Measurements from ENCODE around the gene DHX34. TPM values are rescaled to one million over a fixed set of nuclear protein-coding genes. Genes with fewer than 3 reads are reported as not detected.

DHX34 gene
- total and polyA plus RNA-seq, 2 experiments from 2014 or later: 10.7 to 17.6 TPM

DNA sequence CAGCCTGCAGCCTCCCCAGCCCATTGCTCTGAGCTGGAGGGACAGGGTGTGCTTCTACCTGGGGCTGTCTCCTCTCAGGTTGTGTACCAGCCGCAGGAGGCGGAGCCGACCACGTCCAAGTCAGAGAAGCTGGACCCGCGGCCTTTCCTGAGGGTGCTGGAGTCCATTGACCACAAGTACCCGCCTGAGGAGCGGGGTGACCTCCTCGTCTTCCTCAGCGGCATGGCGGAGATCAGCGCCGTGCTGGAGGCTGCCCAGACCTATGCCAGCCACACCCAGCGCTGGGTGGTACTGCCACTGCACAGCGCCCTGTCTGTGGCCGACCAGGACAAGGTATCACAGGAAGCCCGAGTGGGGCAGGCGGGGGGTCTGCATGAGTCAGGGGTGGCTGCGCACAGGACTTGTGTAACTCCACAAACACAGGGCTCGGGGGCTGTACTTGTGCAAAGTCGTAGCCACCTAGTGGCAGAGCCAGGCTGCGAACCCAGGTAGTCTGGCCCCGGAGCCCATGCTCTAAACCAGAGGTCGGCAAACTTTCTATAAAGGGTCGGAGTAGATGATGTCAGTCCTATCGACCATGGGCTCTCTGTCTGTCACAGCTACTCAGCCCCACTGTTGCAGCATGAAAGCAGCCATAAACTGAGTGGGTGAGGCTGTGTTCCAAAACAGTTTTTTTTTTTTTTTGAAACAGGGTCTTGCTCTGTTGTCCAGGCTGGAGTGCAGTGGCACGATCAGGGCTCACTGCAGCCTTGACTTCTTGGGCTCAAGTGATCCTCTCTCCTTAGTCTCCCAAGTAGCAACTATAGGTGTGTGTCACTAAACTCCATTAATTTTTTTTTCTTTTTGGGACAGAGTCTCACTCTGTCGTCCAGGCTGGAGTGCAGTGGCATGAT is 8.9 kb downstream of the DHX34 start:
- WGBS (ENCODE audit: low lambda C conversion rate, missing lambda C conversion rate): 97% methylated on average over 28 of the region's 28 CpGs
- TF ChIP-seq EZH2phosphoT487 (IDR thresholded peaks at IDR 0.05; ENCODE audit: low read depth, severe bottlenecking, unreplicated experiment) (no peak), CTCF (IDR thresholded peaks at IDR 0.05; ENCODE audit: poor library complexity) (no peak), EZH2 (IDR thresholded peaks at IDR 0.05; ENCODE audit: borderline replicate concordance) (no peak)
- H3K36me3 ChIP-seq (replicated peaks; ENCODE audit: insufficient read depth, low read depth): no peaks in the 10 kb centered on the region

DNA sequence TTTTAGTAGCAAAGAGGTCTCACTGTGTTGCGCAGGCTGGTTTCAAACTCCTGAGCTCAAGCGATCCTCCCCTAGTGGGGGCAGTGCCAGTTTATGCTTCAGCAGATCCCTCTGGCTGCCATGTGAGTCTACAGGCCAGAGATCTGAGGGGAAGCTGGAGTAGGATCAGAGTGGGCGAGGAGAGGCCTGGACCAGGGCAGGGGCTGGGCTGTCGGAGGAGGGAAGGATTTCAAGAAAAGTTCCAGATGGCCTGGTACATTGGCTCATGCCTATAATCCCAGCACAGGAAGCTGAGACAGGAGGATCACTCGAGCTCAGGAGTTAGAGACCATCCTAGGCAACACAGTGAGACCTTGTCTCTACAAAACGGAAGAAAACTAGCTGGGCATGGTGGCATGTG is 9.8 kb downstream of the DHX34 start:
- Histone ChIP-seq H3K4me3 (no peak overlapping the region), H3K4me1 (ENCODE audit: insufficient read depth) (no peaks in the 10 kb centered on the region), H3K27ac (no peak overlapping the region), H3K9me2 (replicated peaks; ENCODE audit: insufficient read depth) (no peaks in the 10 kb centered on the region), H3K79me2 (peaks cover 3% of the 10 kb centered on the region), H3K4me2 (no peak overlapping the region), H3K9me3 (ENCODE audit: low read depth) (no peaks in the 10 kb centered on the region), H3K27me3 (no peaks in the 10 kb centered on the region), H2AFZ (no peak overlapping the region), H3K36me3 (replicated peaks; ENCODE audit: insufficient read depth, low read depth) (no peaks in the 10 kb centered on the region), H4K20me1 (ENCODE audit: insufficient read depth, poor library complexity, severe bottlenecking) (no peaks in the 10 kb centered on the region)
- 86% methylated on average over 6 of the region's 6 CpGs for WGBS (ENCODE audit: low lambda C conversion rate, missing lambda C conversion rate)
- TF ChIP-seq EZH2 (IDR thresholded peaks at IDR 0.05; ENCODE audit: borderline replicate concordance): no peak
- TF ChIP-seq EZH2phosphoT487 (IDR thresholded peaks at IDR 0.05; ENCODE audit: low read depth, severe bottlenecking, unreplicated experiment): no peak
- TF ChIP-seq CTCF (IDR thresholded peaks at IDR 0.05; ENCODE audit: poor library complexity): no peak
- DNase-seq (ENCODE audit: low spot score): no peak

More for the DNA sequence above, 8.9 kb downstream of the DHX34 start:
- H3K27ac ChIP-seq: no peak overlapping the region
- no peaks in the 10 kb centered on the region for H3K27me3 ChIP-seq
- H3K9me2 ChIP-seq (replicated peaks; ENCODE audit: insufficient read depth): no peaks in the 10 kb centered on the region
- DNase-seq (ENCODE audit: low spot score): no peak
- no peaks in the 10 kb centered on the region for H3K4me1 ChIP-seq (ENCODE audit: insufficient read depth)
- peaks cover 7% of the 10 kb centered on the region for H3K79me2 ChIP-seq
- no peak overlapping the region for H3K4me2 ChIP-seq
- H2AFZ ChIP-seq: no peak overlapping the region
- no peaks in the 10 kb centered on the region for H4K20me1 ChIP-seq (ENCODE audit: insufficient read depth, poor library complexity, severe bottlenecking)
- H3K9me3 ChIP-seq (ENCODE audit: low read depth): no peaks in the 10 kb centered on the region
- no peak overlapping the region for H3K4me3 ChIP-seq

- Histone ChIP-seq H3K4me1 (ENCODE audit: insufficient read depth) (no peaks in the 10 kb centered on the region), H2AFZ (no peak overlapping the region), H3K9me2 (replicated peaks; ENCODE audit: insufficient read depth) (no peaks in the 10 kb centered on the region), H3K27ac (no peak overlapping the region), H3K9me3 (ENCODE audit: low read depth) (no peaks in the 10 kb centered on the region), H3K4me3 (no peak overlapping the region), H3K4me2 (no peak overlapping the region), H3K36me3 (replicated peaks; ENCODE audit: insufficient read depth, low read depth) (no peaks in the 10 kb centered on the region), H3K79me2 (no peaks in the 10 kb centered on the region), H4K20me1 (ENCODE audit: insufficient read depth, poor library complexity, severe bottlenecking) (no peaks in the 10 kb centered on the region), H3K27me3 (no peaks in the 10 kb centered on the region)
- no peak for TF ChIP-seq EZH2 (IDR thresholded peaks at IDR 0.05; ENCODE audit: borderline replicate concordance)
- TF ChIP-seq EZH2phosphoT487 (IDR thresholded peaks at IDR 0.05; ENCODE audit: low read depth, severe bottlenecking, unreplicated experiment): no peak
- no peak for TF ChIP-seq CTCF (IDR thresholded peaks at IDR 0.05; ENCODE audit: poor library complexity)
- no peak for DNase-seq (ENCODE audit: low spot score)
- WGBS (ENCODE audit: low lambda C conversion rate, missing lambda C conversion rate): 95% methylated on average over 21 of the region's 21 CpGs
Measured at GRCh38 chr19:47362321-47362720, 13.2 kb downstream of the DHX34 start.

Measured in hepatocyte (in vitro differentiated cells).